HG03025 (cell line): ENCODE measurements around the gene POLR1E.
"Not testable (repeated sequence)": the region's sequence is repeated elsewhere in the genome, so short reads cannot be mapped to it uniquely, and the experiment has no call there.

Source experiments
- ATAC-seq: cut with Tn5 transposase; IDR thresholded peaks from one replicate; pipeline ENCODE4 v1.9.1; 2021; ENCODE audit warnings: mild to moderate bottlenecking, moderate library complexity; ENCODE audit not compliant: unreplicated experiment, low FRiP score

Gene POLR1E

DNA sequence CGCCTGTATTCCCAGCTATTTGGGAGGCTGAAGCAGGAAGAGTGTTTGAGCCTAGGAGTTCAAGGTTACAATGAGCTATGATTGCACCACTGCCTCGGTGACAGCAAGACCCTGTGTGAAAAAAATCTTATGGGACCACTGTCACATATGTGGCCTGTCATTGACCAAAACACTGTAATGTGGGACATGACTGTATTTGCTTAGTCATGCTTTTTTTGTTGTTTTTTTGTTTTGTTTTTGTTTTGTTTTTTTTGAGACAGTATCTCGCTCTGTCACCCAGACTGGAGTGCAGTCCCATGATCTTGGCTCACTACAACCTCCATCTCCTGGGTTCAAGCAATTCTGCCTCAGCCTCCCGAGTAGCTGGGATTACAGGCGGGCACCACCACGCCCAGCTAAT, 13.5 kb downstream of the POLR1E start:
- no peak for ATAC-seq

DNA sequence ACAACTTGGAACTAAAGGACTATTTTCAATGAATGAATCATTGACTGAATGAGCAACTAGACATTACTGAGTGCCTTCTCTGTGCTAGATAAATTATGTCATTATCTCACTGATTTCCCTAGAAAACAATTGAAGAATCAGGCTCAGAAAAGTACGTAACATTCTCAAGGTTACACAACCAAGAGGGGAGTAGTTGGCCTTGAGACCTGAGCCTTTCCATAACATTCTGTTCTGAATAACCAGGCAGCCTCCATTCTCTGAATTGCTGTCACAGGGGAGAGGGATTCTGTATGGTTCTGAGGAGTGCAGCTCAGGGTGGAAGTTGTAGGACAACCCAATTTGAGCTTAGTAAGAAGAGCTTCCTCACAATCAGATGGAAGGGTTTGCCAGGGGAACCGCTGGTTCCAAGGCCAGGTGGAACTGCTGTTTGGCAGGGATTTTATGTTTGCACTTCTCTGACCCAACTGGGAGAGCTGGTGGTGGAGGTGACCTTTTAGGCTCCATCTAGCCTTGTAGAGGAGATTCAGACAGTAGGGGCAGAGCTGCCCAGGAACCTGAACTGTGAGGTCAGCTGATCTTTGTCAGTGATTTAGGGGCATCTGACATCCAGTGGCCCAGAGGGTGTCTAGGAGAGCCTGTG, 16.3 kb downstream of the POLR1E start:
- no peak for ATAC-seq

DNA sequence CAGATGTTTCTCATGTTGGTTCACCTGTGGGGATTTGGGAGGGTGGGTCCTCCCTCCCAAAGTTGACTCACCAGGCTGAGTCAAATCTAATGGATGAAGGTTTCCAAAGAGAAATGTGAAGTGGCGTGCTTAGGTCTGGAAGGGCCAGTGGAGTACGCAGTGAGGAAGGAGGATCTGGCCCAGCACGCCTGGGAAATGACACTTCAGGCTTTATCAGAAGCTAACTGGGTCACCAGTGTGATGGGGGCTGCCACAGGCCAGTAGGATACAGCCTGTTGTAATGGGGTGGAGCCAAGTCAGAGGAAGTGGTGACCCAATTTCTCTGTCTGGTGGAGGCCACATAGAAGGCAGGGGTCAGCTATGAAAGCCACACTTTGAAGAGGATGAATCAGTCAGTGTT, 18.0 kb downstream of the POLR1E start:
- no peak for ATAC-seq

DNA sequence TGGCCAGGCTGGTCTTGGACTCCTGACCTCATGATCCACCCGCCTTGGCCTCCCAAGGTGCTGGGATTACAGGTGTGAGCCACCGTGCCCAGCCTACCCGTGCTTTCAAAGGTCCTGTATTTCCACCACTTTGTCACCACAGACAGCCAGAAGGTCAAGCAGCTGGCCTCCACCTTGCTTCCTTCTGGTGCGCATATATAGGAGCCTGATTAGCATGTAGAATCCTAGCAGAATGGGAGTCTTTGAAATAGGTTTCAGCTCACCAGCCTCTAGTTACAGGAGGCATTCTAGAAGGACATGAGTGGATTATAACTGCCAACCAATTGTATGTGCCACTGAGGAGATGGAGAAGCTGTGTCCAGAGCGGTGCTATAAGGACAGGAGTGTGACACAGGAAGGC, 18.9 kb downstream of the POLR1E start:
- ATAC-seq, result no peak

GRCh38 chr9:37507566-37508134, 21.9 kb downstream of the POLR1E start:
- no peak for ATAC-seq

- no peak for ATAC-seq
Observed at GRCh38 chr9:37508135-37508833, 22.5 kb downstream of the POLR1E start.

- no peak for ATAC-seq
Observed at GRCh38 chr9:37508834-37509206, 23.1 kb downstream of the POLR1E start.

GRCh38 chr9:37509536-37509935, 23.8 kb downstream of the POLR1E start:
- no peak for ATAC-seq

- ATAC-seq, result not testable (repeated sequence)
Observed at GRCh38 chr9:37510053-37510452, 24.3 kb downstream of the POLR1E start.

GRCh38 chr9:37511016-37512010, 25.6 kb downstream of the POLR1E start:
- no peak for ATAC-seq

DNA sequence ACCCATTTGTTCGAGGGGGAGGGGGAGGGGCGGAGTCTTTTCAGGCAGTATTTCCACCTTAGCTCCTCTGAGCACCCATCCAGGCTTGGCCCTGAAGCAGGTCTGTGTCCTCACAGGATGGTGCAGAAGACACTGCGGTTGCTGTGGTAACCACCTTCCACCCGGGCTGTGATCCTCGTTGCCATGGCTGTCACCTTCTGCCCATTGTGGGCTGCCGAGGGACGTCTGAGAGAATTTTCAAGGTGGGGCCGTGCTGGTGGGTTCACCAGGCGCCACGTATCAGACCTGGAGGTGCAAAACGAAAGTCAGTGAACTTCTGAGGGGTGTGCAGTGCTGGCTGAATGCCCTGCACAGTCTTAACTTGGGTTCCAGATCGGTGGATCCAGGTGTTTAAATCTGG, 26.7 kb downstream of the POLR1E start:
- no peak for ATAC-seq

DNA sequence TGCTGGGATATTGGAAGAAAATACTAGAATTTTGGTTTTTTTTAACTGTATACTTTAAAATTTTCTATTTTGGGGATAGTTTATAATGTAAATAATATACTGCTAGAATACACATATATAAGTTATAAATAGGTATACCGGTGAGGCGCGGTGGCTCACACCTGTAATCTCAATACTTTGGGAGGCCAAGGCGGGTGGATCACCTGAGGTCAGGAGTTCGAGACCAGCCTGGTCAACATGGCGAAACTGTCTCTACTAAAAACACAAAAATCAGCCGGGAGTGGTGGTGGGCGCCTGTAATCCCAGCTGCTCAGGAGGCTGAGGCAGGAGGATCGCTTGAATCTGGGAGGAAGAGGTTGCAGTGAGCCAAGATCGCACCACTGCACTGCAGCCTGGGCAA, 28.7 kb downstream of the POLR1E start:
- not testable (repeated sequence) for ATAC-seq

GRCh38 chr9:37514999-37515398, 29.3 kb downstream of the POLR1E start:
- ATAC-seq, result no peak

- ATAC-seq, result no peak
Observed at GRCh38 chr9:37515620-37516258, 30.0 kb downstream of the POLR1E start.

DNA sequence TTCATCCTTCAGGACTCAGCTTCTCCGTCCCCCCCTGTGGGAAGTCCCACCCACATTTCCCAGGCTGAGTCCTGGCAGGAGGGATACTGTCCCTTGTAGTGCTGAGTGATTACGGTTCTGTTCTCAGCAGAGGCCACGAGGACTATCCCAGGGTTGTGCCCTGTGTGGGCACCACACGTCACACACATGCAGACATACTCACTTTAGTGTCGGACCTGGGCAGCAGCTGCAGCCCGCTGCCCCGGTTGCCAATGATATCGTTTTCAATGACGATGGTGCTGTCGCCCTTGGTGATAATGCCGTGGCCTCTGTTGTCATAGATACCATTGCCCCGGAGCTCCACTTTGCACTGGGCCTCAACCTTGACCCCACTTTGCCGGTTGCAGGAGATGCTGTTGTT, 32.2 kb downstream of the POLR1E start:
- ATAC-seq, result no peak

DNA sequence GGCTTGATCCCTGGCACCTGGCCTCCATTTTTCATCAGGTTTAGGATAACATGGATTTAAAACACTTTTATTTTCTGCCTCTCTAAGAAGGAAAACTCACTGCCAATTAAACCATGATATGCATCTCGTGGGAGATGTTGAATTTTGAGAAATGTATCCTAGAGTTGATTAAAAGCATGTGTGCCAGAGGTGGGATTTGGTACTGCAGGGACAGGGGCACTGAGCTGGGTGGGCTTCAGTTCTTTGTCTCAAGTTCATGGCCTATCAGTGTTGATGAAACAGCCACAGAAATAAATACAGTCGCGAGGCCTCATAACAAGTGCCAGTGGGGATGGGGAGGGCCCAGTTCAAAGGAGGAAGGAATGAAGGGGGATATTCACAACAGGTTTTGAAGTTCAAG, 34.9 kb downstream of the POLR1E start:
- no peak for ATAC-seq

GRCh38 chr9:37521111-37521510, 35.4 kb downstream of the POLR1E start:
- no peak for ATAC-seq

DNA sequence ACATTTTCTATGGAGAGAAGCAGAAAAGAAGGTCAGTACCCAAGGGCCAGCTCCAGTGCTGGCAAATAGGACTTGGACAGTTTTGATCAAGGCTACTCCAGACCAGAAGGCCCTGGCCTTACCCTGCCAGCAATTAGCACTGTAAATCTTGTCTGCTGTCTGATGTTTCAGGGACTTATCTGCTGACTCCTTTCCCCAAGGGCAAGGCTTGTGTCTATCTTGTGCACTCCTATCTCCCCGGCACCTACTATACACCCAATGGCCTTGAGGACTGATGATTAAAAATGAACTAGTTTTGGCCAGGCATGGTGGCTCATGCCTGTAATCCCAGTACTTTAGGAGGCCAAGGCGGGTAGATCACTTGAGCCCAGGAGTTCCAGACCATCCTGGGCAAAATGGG, 37.2 kb downstream of the POLR1E start:
- ATAC-seq, result no peak

DNA sequence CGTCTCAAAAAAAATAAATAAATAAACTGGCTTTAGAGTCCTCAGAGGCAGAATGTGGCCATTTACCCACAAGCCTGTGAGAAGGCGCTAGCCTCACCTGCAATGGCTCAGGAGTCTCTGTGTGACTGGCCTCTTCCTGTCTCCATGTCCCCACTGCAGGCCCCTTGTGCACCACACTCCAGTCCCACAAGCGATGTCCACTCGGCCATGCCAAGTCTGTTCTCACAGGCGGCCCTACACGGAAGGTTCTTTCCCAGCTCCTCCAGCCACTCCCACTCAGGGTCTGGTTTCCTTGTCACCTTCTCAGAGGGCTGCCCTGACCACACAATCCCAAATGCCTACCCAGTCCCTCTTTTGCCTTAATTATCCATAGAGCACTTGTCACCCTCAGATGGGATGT, 38.2 kb downstream of the POLR1E start:
- no peak for ATAC-seq

DNA sequence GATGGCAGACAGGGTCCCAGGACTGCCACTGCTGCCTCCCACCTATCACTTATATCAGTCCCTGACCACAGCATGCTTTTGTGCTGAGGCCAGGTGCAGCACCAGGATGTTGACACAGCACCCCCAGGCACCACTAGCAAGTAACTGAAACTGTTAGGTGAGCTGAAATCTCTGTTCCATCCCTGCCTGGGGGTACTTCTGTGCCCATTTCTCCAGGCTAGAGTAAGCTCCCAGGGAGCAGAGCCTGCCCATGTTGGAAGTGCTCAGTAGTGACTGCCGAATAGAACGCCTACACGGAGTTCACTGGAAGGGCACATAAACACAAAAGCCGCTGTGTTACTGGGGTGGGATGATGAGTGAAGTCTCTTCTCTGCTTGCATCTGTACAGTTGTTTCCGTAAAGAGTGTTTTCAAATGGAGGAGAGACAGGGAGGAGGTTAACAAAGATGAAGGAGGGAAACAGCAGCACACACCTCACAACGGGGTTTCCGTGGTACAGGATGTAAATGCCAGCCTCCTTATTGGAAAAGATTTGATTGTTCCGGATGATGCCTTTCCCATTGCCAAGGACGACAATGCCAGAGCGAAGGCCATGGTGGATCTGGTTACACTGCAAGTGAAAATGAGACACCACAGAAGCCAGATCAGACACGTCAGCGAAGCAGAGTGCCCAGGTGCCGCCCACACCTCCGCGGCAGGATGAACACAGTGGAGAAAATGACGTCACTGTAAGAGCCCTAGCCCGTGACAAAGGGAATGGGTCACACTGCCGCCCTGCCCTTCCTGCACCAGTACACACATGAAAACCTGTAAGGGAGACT, 43.1 kb downstream of the POLR1E start:
- ATAC-seq, result no peak
